Measurements from ENCODE around the gene LRRC37A3. TPM values are rescaled to one million over a fixed set of nuclear protein-coding genes. Genes with fewer than 3 reads are reported as not detected.
"Not testable (repeated sequence)": the region's sequence is repeated elsewhere in the genome, so short reads cannot be mapped to it uniquely, and the experiment has no call there.

The LRRC37A3 gene
- polyA plus RNA-seq, 1 donor: 10.6 TPM

DNA sequence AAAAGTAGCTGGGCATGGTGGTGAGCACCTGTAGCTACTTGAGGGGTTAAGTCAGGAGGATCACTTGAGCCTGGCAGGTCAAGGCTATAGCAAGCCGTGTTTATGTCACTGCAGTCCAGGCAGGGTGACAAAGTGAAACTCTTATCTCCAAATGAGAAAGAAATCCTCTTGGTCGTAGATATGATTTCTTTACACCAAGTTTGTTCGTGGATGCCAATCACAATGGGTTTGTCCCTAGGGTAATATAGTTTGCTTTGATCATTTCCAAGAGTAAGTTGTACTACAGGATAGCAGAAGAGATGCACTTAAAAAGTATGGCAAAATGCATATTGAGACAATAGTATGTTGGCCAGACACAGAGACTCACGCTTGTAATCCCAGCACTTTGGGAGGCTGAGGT lies 6.0 kb upstream of the LRRC37A3 start:
- DNase-seq: not testable (repeated sequence)

DNA sequence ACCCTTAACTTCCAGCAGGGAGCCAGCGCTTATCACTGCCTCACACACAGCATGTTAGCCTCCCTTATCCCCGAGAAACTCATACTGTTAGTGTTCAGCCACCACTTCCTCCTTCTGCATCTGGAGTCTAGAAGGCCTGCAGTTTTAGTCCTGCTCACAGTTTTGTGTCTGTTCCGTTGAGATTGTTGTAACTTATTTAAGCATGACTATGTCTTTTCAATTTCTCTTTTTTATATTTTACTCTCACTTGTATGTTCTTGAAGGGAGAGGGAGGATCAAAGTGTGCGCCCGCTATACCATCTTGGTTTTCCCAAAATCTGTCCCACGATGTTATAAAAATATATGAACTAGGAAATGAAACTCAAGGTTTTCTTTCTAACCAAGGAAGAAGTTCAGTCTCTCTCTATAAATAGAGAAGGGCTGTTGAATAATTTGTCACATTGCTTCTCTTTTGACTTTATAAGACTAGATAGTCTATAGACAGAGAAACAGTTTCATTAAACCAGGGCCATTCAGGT lies 3.8 kb upstream of the LRRC37A3 start:
- DNase-seq: not testable (repeated sequence)

DNA sequence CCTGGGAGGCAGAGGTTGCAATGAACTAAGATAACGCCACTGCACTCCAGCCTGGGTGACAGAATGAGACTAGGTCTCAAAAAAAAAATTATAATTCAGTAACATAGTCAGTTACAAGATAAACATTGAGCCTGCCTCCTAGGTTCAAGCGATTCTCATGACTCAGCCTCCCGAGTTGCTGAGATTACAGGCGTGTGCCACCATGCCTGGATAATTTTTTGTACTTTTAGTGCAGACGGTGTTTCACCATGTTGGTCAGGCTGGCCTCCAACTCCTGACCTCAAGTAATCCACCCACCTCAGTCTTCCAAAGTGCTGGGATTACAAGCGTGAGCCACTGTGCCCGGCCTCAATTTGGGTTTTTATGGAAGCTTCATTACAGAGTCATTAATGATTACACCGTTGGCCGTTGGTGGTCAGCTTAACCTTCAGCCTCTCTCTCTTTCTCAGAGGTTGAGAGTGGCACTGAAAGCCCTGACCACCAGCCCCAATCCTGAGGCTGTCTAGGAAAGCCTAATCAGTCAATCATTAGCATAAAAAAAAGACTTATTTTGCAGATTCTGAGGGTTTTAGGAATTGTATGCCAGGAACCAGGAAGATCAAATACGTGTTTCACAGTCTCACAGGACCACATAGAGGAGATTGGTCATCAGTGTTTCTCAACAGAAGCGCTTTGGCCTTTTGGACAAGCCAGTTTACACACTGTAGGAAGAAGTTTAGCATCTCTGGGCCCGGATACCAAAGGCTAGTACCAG lies 1.3 kb upstream of the LRRC37A3 start:
- DNase-seq: no peak

DNA sequence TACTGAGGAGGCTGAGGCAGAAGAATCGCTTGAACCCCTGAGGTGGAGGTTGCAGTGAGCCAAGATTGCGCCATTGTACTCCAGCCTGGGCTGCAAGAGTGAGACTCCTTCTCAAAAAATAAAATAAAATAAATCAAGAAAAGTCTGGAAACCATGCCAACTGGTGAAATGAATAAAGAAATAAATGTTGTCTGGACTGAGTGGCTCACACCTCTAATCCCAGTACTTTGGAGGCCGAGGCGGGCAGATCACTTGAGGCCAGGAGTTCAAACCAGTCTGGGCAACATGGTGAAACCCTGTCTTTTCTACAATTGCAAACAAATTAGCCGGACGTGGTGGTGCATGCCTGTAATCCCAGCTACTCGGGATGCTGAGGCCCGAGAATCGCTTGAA lies 744 bp upstream of the LRRC37A3 start:
- DNase-seq: no peak

DNA sequence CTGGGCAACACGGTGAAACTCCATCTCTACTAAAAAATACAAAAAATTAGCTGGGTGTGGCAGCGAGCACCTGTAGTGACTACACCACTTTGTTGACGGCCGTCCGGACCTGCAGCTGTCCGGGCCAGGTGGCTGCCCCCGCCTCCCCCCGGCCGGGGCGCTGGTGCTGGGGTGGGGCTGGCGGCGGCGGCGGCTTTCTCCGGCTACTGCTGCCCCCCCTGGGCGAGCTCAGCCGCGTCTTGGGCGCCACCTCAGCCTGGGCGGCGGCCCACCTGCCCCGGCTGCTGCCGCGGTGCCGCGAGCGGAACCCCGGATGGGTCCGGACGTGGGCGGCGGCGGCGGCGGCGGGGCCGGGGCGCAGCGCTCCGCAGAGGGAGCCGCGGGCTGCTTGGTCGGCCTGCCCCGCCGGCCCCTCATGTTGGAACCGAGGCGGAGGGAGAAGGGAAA lies 413 bp downstream of the LRRC37A3 start:
- DNase-seq: not testable (repeated sequence)

DNA sequence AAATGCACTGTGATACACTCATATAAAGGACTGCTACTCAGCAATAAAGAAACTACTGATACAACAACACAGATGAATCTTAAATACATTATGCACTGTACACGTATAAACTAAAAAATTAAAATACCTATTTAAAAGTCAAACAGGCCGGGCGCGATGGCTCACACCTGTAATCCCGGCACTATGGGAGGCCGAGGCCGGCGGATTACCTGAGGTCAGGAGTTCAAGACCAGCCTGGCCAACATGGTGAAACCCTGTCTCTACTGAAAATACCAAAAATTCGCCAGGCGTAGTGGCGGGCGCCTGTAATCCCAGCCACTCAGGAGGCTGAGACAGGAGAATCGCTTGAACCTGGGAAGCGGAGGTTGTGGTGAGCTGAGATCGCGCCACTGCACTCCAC lies 1.7 kb downstream of the LRRC37A3 start:
- DNase-seq: not testable (repeated sequence)

DNA sequence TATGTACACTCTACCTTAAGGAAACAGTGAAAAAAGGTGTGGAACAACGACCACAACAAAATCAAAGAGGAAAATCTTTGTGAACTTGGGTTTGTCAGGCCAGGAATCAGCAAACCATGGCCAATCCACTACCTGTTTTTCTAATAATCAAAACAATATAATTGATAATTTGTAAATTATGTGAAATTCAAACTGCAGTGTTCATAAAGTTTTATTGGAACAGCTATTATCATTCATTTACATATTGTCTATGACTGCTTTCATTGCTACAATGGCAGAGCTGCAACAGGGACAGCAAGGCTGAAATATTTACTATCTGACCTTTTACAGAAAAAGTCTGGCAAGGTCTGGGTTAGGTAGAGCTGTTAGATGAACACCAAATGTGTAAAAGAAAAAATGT lies 4.0 kb downstream of the LRRC37A3 start:
- DNase-seq: not testable (repeated sequence)

DNA sequence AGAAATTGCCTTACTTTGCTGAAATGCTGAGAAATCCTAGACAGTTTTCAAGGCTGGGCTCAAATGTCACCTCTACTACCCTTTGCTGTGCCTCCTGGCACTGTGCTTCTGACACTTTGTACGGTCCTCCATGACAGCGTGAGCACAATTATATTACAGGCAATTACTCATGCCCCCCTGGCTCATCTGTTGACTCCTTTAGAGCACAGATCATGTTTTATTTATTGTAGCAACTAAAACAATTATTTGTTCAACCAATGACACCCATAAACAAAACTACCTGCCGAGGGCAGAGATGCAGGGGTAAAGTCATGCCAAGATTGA lies 9.1 kb downstream of the LRRC37A3 start:
- not testable (repeated sequence) for DNase-seq

DNA sequence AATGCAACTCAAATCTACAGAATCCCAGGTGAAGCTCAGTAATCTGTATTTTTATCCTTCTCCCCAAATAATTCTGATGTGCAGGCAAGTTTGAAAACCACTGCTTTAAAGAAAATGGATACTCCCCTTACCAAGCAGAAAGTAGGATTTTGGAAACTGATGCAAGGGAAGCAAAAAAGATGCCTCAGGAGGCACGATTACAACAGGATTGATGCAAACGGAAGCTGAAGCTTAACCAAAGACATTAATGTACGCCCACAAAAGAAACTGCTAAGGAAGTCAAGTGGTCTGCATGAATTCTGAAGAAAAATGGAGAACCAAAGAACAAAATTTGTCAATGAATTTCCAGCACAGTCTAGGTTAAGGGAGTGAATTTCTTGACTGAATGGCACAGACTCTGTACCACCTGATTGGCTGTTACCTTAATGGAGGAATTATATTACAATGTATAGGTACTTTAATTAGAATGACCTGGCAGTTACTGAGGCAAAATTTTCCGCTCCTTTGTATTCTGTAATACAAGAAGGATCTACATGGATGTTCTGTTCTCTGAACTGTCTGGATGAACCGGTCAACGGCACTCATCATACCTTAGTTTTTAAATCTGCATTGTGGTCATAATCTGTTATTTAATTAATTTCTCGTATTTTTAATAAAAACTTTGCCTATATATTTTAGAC lies 9.6 kb downstream of the LRRC37A3 start:
- not testable (repeated sequence) for DNase-seq

DNA sequence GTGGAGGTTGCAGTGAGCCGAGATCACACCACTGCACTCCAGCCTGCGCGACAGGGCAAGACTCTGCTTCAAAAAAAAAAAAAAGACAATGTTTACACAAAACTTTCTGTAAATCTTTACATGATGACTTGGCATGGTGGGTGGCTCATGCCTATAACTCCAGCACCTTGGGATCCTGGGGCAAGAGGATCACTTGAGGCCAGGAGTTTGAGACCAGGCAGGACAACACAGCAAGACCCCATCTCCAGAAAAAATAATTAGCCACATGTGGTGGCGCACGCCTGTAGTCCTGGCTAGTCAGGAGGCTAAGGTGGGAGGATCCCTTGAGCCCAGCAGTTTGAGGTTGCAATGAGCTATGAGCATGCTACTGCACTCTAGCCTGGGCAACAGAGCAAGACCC lies 15.2 kb downstream of the LRRC37A3 start:
- not testable (repeated sequence) for DNase-seq

DNA sequence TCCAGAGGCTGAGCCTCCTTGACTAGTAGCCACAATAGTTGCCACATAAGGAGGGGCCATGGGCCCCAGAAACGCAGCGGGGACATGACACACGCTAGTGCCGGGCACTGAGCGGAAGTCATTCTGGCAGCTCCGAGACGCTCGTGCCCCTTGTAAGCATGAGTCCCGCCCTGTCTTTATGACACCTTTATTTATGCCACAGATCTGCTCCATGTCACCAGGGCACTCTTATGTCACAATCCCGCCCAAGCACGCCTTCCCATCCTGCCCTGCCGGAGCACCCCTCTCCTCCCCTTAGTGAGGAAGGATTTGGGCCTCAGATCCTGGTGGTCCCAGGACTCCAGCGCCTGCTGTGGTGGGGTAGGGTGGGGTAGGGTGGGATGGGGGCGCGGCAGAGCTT lies 22.1 kb downstream of the LRRC37A3 start:
- not testable (repeated sequence) for DNase-seq

DNA sequence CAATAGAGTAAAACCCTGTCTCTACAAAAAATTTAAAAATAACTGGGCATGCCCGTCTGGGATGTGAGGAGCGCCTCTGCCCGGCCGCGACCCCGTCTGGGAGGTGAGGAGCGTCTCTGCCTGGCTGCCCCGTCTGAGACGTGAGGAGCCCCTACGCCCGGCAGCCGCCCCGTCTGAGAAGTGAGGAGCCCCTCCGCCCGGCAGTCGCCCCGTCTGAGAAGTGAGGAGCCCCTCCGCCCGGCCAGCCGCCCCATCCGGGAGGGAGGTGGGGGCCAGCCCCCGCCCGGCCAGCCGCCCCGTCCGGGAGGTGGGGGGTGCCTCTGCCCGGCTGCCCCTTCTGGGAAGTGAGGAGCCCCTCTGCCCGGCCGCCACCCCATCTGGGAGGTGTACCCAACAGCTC lies 45.1 kb downstream of the LRRC37A3 start:
- DNase-seq: not testable (repeated sequence)

DNA sequence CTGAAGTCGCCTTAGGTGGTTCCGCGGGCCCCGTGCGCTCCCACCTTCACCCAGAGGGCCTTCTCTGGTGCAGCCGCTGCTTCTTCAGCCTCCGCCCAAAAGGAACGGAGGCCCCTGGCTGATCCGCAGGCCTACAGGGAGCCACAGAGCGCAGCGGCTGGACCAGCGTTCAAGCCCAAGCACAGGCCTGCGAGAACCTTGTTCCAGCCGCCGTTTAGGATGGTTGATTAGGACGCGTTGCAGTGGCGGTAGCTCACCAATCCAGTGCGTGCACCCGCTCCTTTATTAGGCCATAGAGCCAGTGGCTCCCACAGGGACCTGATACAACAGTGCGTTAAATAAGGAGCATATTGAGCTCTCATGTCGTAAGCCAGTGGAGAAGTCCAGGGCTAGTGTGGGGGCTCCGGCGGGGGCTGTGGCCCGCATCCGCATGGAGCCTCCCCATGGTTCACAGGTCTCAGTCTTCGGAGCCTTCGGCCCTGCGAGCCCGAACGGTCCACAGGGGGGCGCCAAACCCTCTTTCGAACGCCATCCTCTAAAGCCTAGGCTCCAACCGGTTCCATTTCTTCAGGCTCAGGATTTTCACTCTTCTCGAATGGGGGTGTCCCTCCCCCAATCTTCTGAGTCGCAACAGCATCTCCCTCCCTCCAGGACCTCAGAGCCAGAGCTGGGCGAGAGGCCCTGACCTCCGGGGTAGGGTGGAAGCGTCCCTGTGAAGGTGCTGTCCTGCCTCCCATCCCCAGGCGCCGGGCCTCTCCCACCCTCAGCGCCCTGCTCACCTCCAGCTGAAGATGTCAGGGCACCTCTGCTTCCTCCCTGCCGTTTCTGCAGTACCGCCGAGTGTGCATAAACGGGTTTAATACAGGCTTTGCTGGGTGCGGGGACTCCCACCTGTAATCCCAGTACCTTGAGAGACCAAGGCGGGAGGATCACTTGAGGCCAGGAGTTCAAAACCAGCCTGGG lies 71.5 kb downstream of the LRRC37A3 start:
- peak; percentile 12 for DNase-seq

DNA sequence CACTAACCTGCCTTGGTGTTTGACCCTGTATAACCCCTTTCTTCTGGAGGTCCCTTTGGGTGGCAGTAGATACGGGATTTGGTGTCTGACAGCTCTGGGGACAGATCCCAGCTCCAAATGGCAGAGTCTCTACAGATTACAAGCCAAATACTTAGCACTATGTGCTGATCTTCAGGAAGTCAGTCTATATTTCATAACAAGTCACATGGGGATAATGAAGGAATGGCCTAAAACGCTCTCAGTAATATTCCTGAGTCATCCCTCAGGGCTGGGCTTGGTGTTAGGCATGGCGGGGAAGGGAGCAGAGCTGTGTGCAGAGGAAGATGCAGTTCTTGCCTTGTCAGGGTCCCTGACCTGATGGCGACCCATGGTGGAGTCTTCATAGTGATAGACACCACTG lies 72.4 kb downstream of the LRRC37A3 start:
- DNase-seq: not testable (repeated sequence)

DNA sequence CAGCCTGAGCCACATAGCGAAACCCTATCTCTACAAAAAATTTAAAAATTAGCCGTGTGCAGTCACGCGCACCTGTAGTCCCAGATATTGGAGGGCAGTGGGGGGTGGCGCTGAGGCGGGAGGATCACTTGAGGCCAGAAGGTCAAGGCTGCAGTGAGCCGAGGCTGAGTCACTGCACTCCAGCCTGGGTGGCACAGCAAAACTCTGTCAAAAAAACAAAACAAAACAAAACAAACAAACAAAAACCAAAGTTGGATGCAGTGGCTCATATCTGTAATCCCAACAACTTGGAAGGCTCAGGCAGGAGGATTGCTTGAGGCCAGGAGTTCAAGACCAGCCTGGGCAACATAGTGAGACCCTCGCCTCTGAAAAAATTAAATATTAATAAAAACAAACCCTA lies 75.4 kb downstream of the LRRC37A3 start:
- DNase-seq: not testable (repeated sequence)

DNA sequence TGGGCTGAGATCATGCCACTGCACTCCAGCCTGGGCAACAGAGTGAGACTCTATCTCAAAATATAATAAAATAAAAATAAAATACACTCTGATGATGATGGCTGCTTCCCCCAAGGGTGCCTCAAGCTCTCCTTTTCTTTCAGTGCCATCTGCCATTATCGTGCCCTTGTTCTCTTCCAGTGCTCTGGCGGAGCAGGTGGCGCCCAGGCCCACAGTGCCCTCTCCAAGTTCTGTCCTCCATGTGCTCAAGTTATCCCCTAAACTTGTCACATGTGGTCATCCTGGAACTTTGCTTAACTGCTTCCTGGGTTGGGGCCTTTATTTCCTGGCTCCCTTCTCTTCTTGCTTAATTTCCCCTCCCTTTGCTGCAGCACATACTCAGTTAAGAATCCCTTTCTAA lies 76.4 kb downstream of the LRRC37A3 start:
- not testable (repeated sequence) for DNase-seq

DNA sequence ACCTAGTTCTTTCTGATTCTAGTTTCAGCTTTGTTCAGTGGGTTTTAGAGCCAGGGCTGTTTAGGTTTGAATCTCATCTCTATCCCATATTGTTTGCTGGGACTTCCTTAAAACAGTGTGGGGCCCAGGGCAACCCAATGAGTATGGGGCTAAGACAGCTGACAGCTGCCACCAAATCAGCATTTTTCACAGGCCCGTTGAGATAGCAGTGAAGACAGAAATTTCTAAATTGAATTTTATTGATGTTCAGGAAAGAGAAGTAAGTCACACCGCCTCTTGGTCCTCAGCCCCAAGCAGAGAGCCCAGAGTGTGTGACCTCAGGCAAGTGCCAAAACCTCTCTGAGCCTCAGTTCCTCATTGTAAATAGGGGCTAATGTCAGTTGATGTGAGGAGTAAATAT lies 78.3 kb downstream of the LRRC37A3 start:
- DNase-seq: not testable (repeated sequence)

DNA sequence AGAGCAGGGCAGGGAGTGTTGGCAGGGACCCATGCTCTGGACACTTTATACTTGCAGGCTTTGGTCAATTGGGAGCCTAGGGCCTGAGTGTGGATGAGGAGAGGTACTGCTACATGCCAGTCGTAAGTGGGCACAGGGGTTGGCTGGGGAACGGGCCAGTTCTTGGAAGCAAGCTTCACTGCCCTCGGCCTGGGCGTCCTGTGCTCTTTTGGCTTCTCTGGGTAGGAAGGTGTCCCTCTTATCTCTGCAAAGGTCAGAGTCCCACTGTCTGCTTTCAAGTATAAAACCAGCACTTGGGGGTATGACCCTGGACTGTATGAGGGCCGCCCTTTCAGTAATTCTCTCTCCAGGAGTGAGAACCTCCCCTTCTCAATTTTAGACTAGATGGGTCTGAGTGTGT lies 80.8 kb downstream of the LRRC37A3 start:
- DNase-seq: not testable (repeated sequence)

DNA sequence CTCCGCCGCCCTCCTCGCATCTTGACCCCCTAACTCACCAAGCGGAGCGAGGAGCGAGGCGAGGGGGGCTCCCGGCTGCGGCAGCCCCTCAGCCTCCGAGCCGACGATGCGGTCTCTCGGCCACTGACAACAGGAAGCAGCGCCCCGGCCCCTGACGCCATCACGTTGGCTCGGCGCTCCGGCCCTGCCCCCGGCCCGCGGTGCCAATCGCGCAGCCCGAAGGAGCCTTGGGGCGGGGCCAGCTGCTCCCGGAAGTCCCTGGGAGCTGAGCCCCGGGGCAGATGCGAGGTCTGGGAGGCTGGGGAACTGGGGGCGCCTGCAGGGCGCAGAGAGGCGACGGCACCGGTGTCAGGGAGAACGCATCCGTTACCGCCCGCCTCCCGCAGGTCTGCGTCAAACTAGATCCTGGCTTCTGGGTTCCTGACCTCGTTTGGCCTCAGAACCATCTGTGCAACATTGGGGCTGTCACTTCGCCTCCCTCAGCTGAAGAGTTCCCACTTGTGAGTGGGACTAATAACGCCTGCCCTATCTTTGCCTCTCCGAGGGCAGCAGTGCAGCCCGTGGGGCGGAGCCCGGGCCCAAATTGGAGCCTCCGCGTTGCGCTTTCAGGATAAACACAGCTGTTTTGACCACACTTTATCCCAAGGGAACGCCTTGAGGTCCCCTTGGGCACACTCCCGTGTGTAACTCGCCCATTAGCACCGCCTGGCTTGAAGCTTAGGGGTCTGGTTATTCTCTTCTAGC lies 82.1 kb downstream of the LRRC37A3 start:
- peak; percentile 78 for DNase-seq

DNA sequence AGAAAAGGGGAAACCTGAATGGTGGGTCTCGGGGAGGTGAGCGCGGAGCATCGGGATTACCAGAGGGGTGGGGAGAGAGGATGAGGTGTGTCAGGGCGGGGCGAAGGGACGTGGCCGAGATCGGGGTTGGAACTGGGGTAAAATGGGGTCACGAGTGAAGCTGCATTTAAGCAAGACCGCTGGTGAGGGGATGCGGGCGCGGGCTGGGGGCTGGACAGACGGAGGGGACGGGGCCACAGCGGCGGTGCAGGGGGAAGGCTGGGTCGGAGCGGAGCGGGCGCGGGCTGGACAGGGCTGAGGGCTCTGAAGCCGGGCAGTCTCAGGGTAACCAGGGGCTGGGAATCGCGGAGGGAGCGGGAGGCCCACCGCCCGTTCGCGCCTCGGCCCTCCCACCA lies 82.7 kb downstream of the LRRC37A3 start:
- peak; percentile 6 for DNase-seq

DNA sequence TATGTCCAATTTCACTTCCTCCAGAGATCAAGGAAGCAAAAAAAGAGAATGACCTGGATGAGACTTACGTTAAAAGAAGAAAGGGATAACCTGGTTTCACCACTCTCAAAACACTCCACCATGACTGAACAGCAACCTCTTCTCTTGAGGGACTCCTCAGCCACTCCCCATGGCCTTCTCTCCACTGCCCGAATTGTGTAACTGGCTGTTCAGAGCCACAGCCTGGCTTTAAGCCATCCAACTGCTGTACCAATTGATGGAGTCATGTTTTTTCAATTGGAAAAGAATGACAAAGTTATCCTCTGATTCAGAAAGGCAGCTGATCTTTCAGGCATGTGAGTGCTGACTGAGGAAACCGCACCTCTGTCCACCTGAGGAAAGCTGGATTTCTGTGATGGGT lies 85.2 kb downstream of the LRRC37A3 start:
- DNase-seq: not testable (repeated sequence)

DNA sequence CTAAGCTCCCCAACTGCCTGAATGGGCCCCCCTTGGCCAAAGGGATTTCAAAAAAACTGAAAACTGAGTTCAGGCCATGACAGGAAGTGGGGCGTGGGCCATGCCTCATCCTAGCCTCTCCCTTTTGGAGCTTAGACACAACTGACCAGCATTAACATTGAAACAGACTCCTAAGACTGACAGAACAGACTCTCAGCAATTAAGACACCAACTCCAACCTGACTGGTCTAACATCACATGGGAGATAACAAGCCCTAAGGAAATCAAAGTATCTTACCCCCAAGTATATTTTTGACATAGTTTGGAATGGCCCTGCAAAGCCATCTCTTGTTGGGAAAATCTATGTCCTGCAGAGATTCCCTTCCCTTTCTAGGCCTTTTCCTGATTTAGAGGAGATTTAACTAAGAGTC lies 88.6 kb downstream of the LRRC37A3 start:
- not testable (repeated sequence) for DNase-seq
